ENCODE results near the gene CSRP1. TPM values are rescaled to one million over a fixed set of nuclear protein-coding genes. Genes with fewer than 3 reads are reported as not detected.

Gene CSRP1
- polyA plus RNA-seq, 2 of the 4 experiments (the other 2 are of a cell fraction): 277 to 655 TPM

- Histone ChIP-seq H3K27ac (peak overlapping the region; percentile 39 to 96; a peak in 5 of 6 replicates), H3K4me1 (peaks cover 70% of the 10 kb centered on the region), H3K4me3 (no peak overlapping the region), H3K4me2 (peak overlapping the region; percentile 85), H3K9me3 (no peaks in the 10 kb centered on the region)
- ATAC-seq: 0 out of 6 replicates have a peak, but pooled peaks of 1 of the 2 experiments have one; percentile 1
- DNase-seq (ENCODE audit: low read depth in 1 of 2, low spot score in 1 of 2): no peak
- 87% methylated on average over 8 of the region's 8 CpGs for WGBS (ENCODE audit: missing lambda C conversion rate)
- no peak for FAIRE-seq
- ChIA-PET POLR2A (no interaction called here), CTCF (interaction anchor here (0.7 to 49.4 kb wide), 5 partner anchors 10 to 292 kb away, joined by 3 to 1452 read pairs (median 376); partner anchors contain the start of gene CSRP1)
- TF ChIP-seq TFCP2L1 (CRISPR knock-in tag; IDR thresholded peaks at IDR 0.05): 0 out of 2 replicates have a peak, but pooled peaks have one; percentile 9
- no peak for TF ChIP-seq FOXS1 (CRISPR knock-in tag; IDR thresholded peaks at IDR 0.05)
Observed at GRCh38 chr1:201501144-201501543, 5.8 kb downstream of the CSRP1 start.

GRCh38 chr1:201500670-201501120, 6.2 kb downstream of the CSRP1 start:
- POLR2A ChIA-PET: no interaction called here
- 90% methylated on average over 4 of the region's 4 CpGs for WGBS (ENCODE audit: missing lambda C conversion rate)
- DNase-seq (ENCODE audit: low read depth in 1 of 2, low spot score in 1 of 2) (no peak), ATAC-seq (no peak), FAIRE-seq (no peak)
- Histone ChIP-seq H3K9me3 (no peaks in the 10 kb centered on the region), H3K4me3 (no peak overlapping the region), H3K27ac (peak overlapping the region; percentile 39 to 96; a peak in 4 of 6 replicates), H3K4me2 (peak overlapping the region; percentile 85), H3K4me1 (peaks cover 70% of the 10 kb centered on the region)
- CTCF ChIA-PET: interaction anchor here (1.2 to 49.4 kb wide), 5 partner anchors 9 to 293 kb away, joined by 3 to 1452 read pairs (median 376); partner anchors contain the start of gene CSRP1
- TF ChIP-seq RCOR1 (IDR thresholded peaks at IDR 0.05; ENCODE audit: low read depth, low read length) (no peak), EP300 (IDR thresholded peaks at IDR 0.05) (no peak), NPAS2 (CRISPR knock-in tag; IDR thresholded peaks at IDR 0.05; ENCODE audit: borderline replicate concordance) (no peak), HEYL (CRISPR knock-in tag; IDR thresholded peaks at IDR 0.05) (no peak), MAFK (IDR thresholded peaks at IDR 0.05; ENCODE audit: partially characterized antibody) (no peak), MAZ (IDR thresholded peaks at IDR 0.05; ENCODE audit: borderline replicate concordance, low read depth, low read length) (no peak), ATOH8 (CRISPR knock-in tag; IDR thresholded peaks at IDR 0.05; ENCODE audit: low read depth) (no peak), MYC (IDR thresholded peaks at IDR 0.05; ENCODE audit: borderline replicate concordance, low read length) (no peak), POLR2A (IDR thresholded peaks at IDR 0.05; ENCODE audit: low read length) (no peak), ELK1 (IDR thresholded peaks at IDR 0.05; ENCODE audit: low read depth, low read length) (no peak), HDAC2 (IDR thresholded peaks at IDR 0.05) (no peak), EHMT2 (IDR thresholded peaks at IDR 0.05; ENCODE audit: low read depth) (no peak), JUN (IDR thresholded peaks at IDR 0.05) (no peak), SMC3 (IDR thresholded peaks at IDR 0.05) (no peak), ESRRA (IDR thresholded peaks at IDR 0.05; ENCODE audit: borderline replicate concordance, low read length) (no peak), BHLHE40 (IDR thresholded peaks at IDR 0.05; ENCODE audit: low read depth, low read length) (no peak), HMGXB4 (CRISPR knock-in tag; IDR thresholded peaks at IDR 0.05; ENCODE audit: borderline replicate concordance) (no peak)
